GM18873 (cell line): Measurements from ENCODE around the gene GNMT.

Experiments used
- ATAC-seq: cut with Tn5 transposase; IDR thresholded peaks from one replicate; pipeline ENCODE4 v1.9.1; 2021; ENCODE audit warnings: mild to moderate bottlenecking, moderate library complexity, moderate number of reproducible peaks; ENCODE audit not compliant: unreplicated experiment, low FRiP score

The GNMT gene

DNA sequence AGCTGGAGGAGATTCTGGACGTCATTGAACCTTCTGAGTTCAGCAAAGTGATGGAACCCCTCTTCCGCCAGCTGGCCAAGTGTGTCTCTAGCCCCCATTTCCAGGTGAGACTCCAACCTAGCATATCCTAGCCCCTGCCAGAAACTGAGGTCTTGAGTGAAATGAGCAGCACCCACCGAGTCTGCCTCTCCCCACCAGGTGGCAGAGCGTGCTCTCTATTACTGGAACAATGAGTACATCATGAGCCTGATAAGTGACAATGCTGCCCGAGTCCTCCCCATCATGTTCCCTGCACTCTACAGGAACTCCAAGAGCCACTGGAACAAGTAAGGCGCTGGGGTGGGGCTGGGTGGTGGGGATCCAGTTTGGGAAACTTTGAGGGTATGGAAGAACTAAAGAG is 48.6 kb downstream of the GNMT start:
- no peak for ATAC-seq

DNA sequence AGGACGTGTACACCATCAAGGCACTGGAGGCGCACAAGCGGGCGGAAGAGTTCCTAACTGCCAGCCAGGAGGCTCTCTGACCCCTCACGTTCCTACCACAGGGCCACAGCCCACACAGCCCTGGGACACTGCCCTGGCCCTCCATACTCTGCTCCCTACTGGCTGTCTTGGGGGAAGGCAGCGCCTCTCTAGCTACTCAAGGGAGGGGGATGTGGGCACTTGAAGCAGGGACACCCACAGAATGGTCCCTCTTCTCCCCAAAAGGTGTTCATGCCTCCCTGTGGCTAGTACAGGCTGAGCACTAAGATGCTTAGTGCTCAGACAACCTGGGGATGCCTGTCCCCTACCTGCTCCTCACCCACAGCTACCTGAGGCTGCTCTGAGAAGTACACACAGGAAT is 50.7 kb downstream of the GNMT start:
- no peak for ATAC-seq

DNA sequence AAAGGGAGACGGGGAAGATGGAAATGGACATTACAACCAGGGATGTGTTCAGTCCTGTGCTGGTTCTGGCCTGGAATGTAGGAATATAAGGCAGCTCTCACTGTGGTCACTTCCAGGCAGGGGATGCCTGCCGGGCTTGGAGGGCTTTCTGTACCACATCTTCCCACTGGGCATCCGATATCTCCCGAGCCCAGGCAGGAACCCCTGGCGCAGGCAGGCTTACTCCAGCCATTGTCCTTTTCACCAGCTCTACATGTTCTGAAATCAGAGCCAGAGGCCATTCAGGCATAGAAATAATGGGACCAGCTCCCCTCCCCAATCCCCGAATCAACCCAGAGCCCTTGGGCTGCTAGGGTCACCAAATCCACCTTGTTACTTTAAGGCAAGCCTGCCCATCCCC is 51.8 kb downstream of the GNMT start:
- ATAC-seq: no peak

DNA sequence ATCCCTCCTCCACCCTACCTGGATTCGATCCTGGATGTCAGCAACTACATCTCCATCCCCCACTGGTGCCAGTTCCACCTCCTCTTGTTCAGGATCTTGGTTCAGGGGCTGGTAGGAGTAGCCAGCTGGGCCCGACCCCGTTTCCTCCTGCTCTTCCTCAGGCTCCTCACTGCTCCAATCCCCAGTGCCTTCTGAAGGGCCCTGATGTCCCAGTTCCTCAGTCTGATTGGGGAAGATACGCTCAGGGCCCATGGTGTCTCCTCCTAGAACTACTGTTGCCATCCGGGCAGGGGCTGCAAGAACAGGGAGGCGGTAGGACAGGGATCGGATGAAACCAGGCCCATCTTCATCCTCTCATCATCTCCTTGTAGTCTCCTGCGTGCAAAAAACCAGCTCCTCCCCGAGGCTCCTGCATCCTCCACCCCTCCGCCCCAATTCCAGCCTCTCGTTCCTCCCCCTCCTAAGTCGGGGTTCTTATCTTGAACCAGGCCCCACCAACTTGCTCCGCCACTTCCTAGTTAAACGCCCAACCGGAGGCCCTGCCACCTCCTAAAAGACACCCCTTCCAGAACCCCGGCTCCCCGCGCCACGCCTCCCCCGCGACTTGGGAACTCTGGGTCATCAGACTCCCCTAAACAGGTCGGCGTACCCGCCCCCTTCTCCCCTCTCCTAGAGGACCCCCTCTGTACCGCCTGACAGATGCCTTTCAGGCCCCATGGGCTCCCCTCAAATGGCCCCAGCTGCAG is 52.7 kb downstream of the GNMT start:
- no peak for ATAC-seq
